GM12864 (cell line): ENCODE data around the gene SERPINB1.

ENCODE experiments used
- DNase-seq: peaks from one replicate; pipeline ENCODE4 v3.0.0-alpha.2; 2011; ENCODE audit warnings: low read depth
- H3K4me3 ChIP-seq: 2 replicates; pipeline ENCODE4 v1.5.1; 2011; ENCODE audit warnings: mild to moderate bottlenecking, low read depth, low read length, control low read depth
- TF ChIP-seq, protein P1 (sequence below): IDR thresholded peaks from 2 replicates; pipeline ENCODE4 v1.5.1; 2011; ENCODE audit warnings: low read depth, mild to moderate bottlenecking, moderate library complexity, low read length, control low read depth, inconsistent platforms; ENCODE audit errors: missing control alignments

The SERPINB1 gene

DNA sequence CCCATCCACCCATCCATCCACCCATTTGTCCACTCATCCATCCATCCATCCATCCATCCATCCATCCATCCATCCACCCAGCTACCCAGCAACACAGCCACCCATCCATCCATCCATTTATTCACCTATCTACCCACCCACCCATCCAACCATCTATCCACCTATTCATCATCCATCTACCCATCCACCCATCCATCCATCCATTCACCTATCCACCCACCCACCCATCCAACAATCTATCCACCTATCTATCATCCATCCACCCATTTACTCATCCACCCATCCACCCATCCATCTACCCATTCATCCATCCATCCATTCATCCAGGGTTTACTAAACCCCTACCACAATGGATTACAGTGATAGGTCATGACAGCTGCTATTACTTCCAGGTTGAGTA, 7.4 kb downstream of the SERPINB1 start:
- no peak for DNase-seq
- no peak overlapping the region for H3K4me3 ChIP-seq
- TF ChIP-seq, protein P1, sequence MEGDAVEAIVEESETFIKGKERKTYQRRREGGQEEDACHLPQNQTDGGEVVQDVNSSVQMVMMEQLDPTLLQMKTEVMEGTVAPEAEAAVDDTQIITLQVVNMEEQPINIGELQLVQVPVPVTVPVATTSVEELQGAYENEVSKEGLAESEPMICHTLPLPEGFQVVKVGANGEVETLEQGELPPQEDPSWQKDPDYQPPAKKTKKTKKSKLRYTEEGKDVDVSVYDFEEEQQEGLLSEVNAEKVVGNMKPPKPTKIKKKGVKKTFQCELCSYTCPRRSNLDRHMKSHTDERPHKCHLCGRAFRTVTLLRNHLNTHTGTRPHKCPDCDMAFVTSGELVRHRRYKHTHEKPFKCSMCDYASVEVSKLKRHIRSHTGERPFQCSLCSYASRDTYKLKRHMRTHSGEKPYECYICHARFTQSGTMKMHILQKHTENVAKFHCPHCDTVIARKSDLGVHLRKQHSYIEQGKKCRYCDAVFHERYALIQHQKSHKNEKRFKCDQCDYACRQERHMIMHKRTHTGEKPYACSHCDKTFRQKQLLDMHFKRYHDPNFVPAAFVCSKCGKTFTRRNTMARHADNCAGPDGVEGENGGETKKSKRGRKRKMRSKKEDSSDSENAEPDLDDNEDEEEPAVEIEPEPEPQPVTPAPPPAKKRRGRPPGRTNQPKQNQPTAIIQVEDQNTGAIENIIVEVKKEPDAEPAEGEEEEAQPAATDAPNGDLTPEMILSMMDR: no peak

DNA sequence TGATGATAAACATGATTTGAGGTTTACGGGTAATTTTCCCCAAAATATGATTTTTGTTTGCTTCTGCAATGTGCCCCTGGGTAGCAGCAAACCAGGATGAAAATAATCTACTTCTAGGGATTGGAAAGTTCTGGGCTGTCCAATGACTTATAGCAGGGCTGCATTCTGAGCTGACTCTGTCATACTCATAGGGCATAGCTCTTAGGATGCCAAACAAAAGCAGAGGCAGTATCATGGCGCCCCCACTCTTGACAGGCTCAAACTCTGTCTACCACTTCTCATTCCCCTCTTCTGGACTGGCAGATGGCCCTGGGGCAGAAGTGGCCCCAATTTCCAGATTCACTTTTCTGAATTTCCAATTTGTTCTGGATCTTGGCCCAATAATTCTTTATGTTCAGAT, 10.3 kb downstream of the SERPINB1 start:
- TF ChIP-seq, protein P1: no peak
- no peak for DNase-seq

DNA sequence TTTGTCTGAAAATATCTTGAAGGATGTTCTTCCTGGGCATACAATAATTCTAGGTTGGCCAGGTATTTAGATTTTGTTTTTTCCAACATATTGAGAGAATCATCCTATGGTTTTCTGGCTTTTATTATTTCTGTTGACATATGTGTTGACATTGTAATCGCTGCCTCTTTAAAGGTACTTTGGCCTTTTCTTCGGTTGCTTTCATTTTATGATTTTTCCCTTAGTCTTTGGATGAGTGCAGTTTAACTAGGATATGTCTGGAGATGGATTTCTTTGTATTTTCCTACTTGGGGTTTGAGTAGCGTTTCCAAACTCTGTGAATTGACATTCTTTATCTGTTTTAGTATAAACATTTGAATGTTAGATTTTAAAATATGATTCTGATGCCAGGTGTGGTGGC, 11.5 kb downstream of the SERPINB1 start:
- no peak for DNase-seq
- TF ChIP-seq, protein P1: no peak
- H3K4me3 ChIP-seq: no peak overlapping the region

More for the DNA sequence above, 10.3 kb downstream of the SERPINB1 start:
- no peak overlapping the region for H3K4me3 ChIP-seq

DNA sequence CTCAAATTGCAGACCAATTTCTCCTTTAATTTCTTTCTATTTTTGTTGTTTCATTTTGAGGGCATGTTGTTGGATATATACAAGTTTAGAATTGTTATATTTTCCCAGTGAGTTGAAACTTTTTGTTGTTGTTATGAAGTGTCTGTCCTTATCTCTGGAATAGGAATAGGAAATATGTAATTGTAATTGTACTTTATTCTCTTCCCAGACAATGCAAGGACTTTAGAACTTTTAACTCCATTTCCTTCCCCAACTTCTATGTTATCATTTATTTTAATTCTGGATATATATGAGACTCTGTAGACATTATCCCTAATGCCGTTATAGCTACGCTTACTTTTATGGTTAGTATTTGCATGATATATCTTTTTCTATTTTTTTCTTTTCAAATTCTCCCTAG, 12.4 kb downstream of the SERPINB1 start:
- TF ChIP-seq, protein P1: no peak
- DNase-seq: no peak
- no peak overlapping the region for H3K4me3 ChIP-seq

DNA sequence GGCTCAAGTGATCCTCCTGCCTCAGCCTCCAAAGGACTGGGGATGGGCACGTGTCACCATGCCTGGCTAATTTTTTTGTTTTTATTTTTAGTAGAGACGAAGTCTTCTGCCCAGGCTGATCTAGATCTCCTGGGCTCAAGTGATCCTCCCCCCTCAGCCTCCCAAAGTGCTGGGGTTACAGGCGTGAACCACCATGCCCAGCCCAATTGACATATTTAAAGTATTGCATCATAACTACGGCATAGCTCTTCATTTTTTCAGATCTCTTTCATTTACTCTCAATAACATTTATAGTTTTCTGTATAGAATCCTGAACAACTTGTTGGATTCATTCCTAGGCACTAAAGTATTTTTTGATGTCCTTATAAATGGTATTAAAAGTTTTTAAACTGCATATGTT, 13.0 kb downstream of the SERPINB1 start:
- H3K4me3 ChIP-seq: no peak overlapping the region
- DNase-seq: no peak
- TF ChIP-seq, protein P1: no peak

DNA sequence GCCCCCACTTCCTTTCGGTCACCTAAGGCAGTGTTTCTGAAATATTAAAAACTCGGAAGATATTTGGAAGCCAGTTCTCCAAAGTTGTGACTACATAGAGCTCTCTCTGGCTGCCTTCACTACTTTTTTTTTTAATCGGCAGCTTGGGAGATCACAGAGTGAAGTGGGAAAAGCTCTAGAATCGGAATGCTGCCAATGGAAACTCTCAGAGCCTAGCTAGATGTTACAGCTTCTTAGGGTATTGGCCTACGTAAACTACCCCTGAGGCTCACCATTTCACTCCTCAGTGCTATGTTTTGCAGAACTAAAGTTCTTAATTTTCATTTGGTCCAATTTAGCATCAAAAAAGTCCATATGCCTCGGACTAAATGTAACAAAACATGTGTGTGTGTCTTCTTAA, 14.5 kb downstream of the SERPINB1 start:
- no peak overlapping the region for H3K4me3 ChIP-seq
- TF ChIP-seq, protein P1: no peak

DNA sequence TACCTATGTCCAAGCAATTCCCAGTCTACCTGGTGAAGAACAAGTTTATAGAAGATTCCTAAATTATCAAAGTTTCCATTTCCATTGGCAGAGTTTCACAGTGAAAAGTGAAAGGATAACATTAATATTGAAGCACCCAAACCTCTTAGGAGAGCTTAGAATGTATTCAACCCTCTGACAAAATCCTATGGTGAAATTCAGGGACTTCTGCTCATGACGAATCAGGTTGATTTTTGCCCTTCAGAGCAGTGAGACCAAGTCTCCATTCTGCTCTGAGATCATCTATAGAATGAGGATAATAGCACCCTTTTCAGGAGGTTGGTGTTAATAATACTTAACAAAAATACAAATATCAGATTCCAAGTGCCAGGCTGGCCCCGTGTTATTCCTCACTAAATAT, 15.5 kb downstream of the SERPINB1 start:
- H3K4me3 ChIP-seq: no peak overlapping the region
- DNase-seq: no peak
- TF ChIP-seq, protein P1: no peak

More for the DNA sequence above, 14.5 kb downstream of the SERPINB1 start:
- DNase-seq: no peak
